HG03139 (cell line): ENCODE measurements around the gene CYP4Z1.
"Not testable (repeated sequence)": the region's sequence is repeated elsewhere in the genome, so short reads cannot be mapped to it uniquely, and the experiment has no call there.

Experiments
- ATAC-seq: cut with Tn5 transposase; IDR thresholded peaks from one replicate; pipeline ENCODE4 v1.9.1; 2021; ENCODE audit not compliant: unreplicated experiment

CYP4Z1 gene

GRCh38 chr1:47128221-47128620 is 61.2 kb downstream of the CYP4Z1 start:
- ATAC-seq = no peak

- not testable (repeated sequence) for ATAC-seq
These were observed 61.8 kb downstream of the CYP4Z1 start for GRCh38 chr1:47128854-47129253.

DNA sequence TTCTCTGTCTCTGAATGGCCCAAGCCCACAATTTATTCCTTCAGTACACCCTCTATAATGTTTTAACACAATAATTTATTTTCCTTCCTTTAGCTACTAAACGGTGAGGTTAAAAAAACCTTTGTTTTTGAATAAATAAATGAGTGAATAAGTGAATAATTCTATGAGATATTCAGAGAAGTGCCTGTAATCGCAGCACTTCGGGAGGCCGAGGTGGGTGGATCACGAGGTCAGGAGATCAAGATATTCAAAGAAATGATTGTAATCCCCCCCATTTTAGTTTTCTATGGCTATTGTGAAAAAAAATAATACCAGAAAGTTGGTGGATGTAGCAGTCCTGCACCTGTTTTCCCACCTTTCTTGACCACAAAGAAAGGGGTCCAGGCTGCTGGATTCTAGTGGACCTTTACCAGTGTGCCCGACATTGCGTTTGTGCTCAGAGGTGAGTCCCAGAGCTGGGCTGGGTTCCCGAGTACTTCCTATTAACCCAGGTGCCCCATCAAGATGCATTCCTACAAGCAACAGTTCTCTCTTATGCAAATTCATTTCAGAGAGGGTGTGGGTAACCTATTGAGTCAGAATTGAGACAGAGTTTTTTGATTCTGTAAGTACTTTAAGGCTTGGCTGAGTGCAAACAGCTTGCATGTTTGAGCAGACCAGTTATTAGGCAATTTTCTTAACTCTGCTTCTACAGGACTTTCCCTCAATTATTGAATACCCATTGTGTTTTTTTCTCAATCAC is 62.6 kb downstream of the CYP4Z1 start:
- not testable (repeated sequence) for ATAC-seq

DNA sequence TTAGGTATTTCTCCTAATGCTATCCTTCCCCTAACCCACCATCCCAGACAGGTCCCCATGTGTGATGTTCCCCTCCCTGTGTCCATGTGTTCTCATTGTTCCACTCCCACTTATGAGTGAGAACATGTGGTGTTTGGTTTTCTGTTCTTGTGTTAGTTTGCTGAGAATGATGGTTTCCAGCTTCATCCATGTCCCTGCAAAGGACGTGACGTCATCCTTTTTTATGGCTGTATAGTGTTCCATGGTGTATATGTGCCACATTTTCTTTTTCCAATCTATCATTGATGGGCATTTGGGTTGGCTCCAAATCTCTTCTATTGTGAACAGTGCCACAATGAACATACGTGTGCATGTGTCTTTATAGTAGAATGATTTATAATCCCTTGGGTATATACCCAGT is 65.6 kb downstream of the CYP4Z1 start:
- ATAC-seq = not testable (repeated sequence)

- no peak for ATAC-seq
These were observed 70.2 kb downstream of the CYP4Z1 start, which contains the start of gene CYP4A22 for GRCh38 chr1:47137198-47137597. Gene CYP4A22, plus strand, starts transcription at chr1:47137441. Its CDS starts 45 bp downstream, at chr1:47137486.

- no peak for ATAC-seq
These were observed 71.0 kb downstream of the CYP4Z1 start for GRCh38 chr1:47137925-47138615.

DNA sequence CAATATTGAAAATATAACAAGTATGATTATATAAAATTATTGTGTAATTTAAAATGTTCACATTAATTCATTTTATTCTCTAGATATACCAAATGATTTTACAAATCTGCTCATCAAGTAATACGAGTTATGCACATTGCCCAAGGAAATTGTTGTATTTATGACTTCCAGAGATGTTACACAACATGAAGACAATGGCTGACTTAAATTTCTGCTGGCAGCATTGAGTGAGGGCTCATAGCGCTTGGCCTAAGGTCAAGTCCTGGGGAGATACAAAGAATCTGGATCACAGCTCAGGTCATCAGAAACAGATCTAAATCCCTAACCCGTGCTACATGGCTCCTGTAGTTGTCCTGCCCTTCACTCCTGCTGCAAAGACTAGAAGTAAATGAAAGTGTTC is 73.3 kb downstream of the CYP4Z1 start:
- not testable (repeated sequence) for ATAC-seq

- ATAC-seq = not testable (repeated sequence)
These were observed 76.6 kb downstream of the CYP4Z1 start for GRCh38 chr1:47143654-47144053.

- not testable (repeated sequence) for ATAC-seq
These were observed 79.5 kb downstream of the CYP4Z1 start for GRCh38 chr1:47146495-47146894.

- ATAC-seq = no peak
These were observed 80.2 kb downstream of the CYP4Z1 start for GRCh38 chr1:47147047-47147785.

GRCh38 chr1:47149162-47149561 is 82.1 kb downstream of the CYP4Z1 start:
- not testable (repeated sequence) for ATAC-seq

DNA sequence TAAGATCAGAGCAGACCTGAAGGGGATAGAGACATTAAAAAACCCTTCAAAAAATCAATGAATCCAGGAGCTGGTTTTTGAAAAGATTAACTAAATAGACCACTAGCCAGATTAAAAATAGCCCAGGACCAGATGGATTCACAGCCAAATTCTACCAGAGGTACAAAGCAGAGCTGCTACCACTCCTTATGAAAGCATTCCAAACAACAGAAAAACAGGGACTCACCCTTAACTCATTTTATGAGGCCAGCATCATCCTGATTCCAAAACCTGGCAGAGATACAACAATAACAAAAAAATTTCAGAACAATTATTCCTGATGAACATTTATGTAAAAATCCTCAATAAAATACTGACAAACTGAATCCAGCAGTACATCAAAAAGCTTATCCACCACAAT is 89.4 kb downstream of the CYP4Z1 start:
- not testable (repeated sequence) for ATAC-seq

DNA sequence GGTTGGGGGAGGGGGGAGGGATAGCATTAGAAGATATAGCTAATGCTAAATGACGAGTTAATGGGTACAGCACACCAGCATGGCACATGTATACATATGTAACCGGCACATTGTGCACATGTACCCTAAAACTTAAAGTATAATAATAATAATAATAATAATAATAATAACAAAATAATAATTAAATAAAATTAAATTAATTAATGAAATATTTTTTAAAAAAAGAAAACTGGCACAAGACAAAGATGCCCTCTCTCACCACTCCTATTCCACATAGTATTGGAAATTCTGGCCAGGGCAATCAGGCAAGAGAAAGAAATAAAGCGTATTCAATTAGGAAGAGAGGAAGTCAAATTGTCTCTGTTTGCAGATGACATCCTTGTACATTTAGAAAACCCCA is 90.9 kb downstream of the CYP4Z1 start:
- ATAC-seq = not testable (repeated sequence)

DNA sequence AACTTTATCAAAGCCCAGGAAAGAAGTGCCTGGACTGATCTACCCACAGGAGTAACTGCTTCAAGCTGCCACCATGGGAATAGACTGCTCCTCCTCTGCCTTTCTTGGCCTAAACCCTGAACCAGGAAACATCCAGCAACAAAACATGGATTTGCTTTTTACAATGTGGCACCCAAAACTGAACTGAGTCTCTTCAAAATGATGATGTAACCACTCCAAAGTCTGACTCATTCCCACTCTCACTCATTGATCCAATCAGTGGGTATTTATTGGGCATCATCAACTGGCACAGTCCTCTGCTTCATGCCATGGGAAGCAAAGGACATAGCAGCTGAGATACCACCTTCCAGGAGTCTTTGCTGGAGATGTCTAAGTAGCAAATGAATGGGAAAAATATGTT is 93.7 kb downstream of the CYP4Z1 start:
- ATAC-seq = no peak

DNA sequence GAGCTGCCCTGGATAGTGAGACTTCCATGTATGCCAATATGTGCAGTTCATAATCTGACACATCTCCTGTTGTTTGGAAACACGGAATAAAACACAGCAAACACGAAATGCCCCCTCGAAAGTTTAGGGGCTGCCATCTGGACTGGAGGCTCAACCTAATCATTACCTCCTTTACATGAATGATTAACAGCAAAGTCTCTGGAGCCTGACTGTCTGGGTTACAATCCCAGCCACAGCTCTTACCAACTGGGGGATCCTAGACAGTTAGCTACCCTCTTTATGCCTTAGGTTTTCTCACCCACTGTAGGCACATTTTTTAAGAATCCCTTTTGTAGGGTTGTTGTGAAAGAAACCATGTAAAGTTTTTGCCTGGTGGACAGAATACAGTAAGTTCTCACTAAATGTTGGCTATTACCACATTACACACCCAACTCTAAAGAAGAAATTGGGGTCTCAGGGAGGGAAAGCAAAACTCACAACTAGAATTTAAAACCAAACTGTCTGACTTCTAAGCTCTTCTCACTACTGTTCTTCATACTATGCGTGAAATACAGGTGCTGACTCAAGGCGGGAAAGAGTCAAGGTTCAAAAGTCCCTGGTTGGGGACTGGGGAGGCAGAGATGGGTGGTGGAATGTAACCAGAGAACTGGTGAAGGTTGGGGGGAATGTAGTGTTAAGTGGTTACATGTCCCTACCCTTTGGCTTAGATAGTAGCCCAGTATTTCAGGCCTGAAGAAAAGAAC is 94.4 kb downstream of the CYP4Z1 start:
- no peak for ATAC-seq

DNA sequence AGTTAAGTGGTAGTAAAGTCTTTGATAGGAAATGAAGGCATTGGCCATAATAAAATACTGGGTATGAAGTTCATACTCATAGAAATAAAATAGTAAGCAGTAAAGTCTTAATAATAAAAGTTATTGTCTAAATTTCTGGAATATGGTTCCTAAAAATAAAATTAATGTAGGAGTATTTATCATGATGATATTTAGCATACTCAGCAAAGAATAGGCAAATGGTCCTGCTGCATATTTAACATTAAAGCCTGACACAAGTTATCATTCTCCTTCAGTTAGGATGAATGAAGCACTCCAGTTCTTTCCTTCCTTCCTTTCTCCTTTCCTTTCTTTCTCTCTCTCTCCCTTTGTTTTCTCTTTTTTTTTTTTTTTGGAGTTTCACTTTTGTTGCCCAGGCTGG is 97.5 kb downstream of the CYP4Z1 start:
- ATAC-seq = no peak
